Right ventricle myocardium superior (tissue), 1 donor: Measurements from ENCODE around the gene RSKR. TPM values are rescaled to one million over a fixed set of nuclear protein-coding genes. Genes with fewer than 3 reads are reported as not detected.
"Not testable (repeated sequence)": the region's sequence is repeated elsewhere in the genome, so short reads cannot be mapped to it uniquely, and the experiment has no call there.

Experiments
- ATAC-seq: fragments of 200-7000 bp; cut with Tn5 transposase; one replicate; pipeline ENCODE4 v1.9.1; 2020; ENCODE audit warnings: mild to moderate bottlenecking; ENCODE audit not compliant: poor library complexity
- DNase-seq: peaks from one replicate; pipeline ENCODE4 v3.0.0-alpha.2; 2020
- intact Hi-C: fragments of 100-400 bp; cut with DNase I; formaldehyde crosslinking; loops from one replicate; pipeline ENCODE4 v1.11.2; 2022
- total RNA-seq: library from RNA; stranded (reverse); fragmentation: NEBNext Ultra II Directional; extraction: Animal tissue kit (Norgen Biotek cat#: 25700); gene quantifications from one replicate; pipeline ENCODE4 v1.2.1, GENCODE V29; 2021
- donor health status: DM: no; HTN: yes; CAD: no; lungs with severe emphysema.

Gene RSKR
- total RNA-seq, 1 donor from 2014 or later = 4.8 TPM

DNA sequence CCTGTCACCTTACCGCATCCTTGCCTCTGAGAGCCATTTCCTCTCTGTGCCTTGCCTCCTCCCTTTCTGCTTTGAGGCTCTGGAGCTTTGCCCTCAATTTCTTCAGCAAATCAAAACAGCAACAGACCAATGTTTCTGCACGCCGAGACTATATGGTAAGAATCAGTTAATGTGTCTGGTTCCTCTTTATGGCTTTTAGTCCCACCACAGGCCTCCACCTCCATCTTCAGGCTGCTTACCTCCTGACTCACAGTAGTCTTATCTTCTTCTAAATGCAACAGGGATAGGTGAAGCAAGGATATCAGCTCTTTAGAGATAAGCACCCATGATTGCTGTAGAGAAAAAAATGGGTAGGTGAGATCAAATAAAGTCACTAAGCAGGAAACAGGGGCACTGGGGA is 28.1 kb downstream of the RSKR start:
- ATAC-seq (no peak), DNase-seq (no peak)
- intact Hi-C loops = no loop called here

DNA sequence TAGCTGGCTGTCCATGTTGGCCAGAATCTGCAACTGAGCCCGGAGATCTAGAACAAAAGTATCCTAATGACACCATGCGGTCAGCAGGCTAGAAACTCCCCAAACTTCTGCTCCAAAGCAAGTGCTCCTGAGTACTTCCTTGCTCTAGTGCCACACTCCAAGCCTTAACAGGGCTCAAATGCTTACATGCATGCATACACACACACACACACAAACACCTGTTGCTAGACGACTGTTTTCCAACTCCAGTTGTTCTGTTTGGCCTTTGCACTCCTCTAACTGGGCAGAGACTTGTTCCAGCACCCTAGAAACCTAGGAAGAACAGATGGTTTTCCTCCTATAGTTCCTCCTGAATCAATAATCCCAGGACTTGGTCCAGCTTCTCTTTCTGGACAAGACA is 29.6 kb downstream of the RSKR start:
- intact Hi-C loops = no loop called here
- ATAC-seq (no peak), DNase-seq (no peak)

DNA sequence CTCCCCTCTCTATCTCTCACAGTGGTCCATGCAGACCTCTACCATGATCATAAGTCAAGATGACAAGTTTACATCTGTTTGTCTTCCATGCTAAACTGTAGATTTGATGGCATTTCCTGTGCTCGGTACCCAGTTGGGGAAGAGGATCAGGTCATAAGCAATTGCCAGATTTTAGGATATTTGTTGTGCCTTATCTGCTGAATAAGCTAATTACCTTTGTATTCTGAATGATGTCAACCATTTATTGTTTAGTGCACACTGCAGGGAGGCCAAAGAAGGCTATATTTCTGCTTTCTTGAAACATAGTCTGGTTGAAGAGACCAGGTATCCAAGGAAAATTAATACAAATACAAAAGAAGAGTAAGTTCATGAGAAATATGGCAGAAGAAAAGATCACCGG is 31.5 kb downstream of the RSKR start:
- ATAC-seq = no peak

DNA sequence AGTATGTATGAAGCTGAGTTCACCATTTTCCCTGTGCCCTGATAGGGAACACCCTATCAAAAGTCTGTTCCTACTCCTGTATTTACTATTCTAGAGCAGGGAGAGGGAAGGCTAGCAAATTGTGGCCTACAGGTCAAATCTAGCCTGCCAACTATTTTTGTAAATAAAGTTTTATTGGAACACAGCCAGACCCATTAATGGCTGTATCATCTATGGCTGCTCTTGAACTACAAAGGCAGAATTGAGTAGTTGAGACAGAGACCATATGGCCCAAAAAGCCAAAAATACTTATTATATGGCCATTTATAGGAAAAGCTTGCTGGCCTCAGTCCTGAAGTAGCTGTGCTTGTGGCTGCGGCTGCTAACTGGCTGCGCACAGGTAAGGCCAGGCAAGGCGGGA is 33.0 kb downstream of the RSKR start:
- intact Hi-C loops = no loop called here
- ATAC-seq (no peak), DNase-seq (no peak)

More for the DNA sequence above, 31.5 kb downstream of the RSKR start:
- intact Hi-C loops = no loop called here
- DNase-seq = no peak

DNA sequence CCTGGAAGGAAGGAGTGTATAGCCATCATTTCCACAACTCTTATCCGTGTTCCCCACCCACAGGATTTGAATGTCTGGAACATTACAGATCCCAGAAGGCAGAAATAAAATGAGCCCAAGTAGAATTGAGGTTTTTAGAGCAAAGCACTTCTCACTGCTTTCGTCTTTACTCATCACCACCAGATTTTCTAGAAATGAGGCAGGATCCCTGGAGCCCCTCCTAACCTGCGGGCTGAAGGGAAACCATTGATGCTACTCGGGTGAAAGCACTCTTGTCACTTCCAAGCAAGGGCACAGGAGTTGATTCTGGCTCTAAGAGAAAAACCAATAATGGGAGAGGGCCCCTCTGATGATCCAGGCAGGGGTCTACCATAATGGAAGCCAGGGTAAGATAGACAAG is 34.5 kb downstream of the RSKR start:
- DNase-seq (no peak), ATAC-seq (no peak)
- intact Hi-C loops = no loop called here

DNA sequence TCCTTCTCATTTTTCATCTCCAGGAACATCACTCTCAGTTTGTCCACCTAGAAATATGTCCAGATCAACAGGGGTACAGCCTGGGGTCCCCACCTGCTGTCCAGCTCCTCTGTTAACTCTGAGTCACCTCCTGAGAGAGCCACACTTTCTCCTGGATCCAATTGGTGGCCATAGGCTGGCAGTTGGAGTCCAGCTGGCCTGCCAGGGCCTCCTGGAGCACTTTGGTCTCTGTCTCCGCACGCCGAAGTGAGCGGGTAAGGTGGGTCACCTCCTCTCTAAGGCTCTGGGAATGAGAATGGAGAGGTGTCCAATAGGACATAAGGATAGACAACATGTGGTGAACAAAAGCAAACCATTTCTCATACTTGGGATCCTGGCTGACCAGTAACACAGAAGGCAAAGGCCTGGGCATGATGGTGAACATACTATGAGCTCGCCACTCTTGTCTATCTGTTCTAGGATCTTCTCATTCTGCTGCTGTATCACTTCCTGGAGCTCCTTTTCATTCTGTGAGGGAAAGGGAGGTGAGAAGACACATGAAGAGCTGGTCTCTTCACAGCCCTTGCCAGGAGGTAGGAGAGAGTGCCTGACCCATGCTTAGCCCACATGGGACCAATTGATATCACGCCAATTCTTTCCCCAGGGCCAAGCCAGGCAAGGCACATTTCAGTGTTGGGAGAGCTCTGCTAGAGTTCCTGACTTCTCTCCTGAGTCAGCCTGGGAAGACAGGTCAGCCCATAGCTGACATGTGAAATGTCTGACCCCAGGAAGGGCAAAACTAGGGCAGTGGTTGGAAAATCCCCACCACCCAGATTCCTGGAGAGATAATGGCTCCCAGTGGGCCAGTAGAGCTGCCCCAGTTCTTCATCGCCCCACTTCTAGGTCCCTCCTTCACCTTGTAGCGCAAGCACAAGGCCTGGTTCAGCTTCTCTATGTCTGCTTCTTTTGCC is 35.5 kb downstream of the RSKR start:
- DNase-seq (no peak), ATAC-seq (no peak)
- intact Hi-C loops = no loop called here

DNA sequence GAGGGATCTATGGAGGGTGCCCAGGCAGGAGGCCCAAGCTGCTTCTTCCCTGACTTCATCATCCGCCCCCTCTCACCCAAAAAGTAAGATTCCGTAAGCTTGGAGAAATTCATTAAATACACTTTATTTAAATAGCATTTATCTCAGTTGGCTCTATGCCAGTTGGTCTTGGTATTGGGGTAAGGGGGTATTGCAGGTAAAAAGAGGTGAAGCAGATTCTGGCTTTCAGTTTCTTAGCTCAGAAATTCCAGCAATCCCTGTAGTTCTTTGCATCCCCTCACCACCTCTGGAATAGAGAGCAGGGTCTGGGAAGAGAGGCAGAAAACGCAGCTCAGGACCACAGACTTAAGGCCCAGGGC is 36.5 kb downstream of the RSKR start:
- intact Hi-C loops = no loop called here
- no peak for ATAC-seq
- DNase-seq = no peak

DNA sequence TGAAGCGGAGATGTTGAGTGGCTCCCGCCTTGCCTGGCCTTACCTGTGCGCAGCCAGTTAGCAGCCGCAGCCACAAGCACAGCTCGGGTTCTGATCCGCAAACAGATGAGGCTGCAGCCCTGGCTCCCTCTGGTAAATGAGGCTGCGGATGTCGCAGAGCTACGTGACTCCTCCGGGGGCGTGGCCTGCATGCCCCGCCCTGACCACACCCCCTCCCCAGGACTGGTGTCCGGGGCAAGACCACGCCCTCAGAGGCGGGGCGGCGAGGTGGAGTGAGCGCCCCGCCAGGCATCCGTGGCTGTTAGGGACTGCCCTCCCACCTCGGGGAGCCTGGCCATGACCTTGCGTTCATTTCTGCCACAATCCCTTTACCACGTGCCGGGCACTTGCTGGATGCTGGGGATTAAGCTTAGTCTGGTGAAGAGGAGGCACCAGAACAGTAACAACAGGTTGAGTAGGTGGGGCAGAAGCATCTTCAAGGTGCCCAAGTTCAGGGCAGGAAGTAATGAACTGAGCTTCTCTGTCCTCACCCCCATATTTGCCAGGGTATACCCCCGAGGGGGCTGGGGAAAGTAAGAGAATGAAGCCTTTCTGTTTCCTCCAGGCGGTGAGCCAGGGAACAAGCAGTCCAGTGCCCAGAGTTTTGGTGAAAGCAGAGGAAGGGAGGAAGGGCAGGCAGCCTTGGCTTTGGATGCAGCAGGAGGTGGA is 37.1 kb downstream of the RSKR start, which contains the start of gene ALDOC:
TSS of gene ALDOC (minus strand) at position 138 of the 708 bp plus-strand sequence. CDS start 1,363 bp downstream, outside the sequence.
- ATAC-seq (peak; percentile 90), DNase-seq (peak; percentile 99)
- intact Hi-C loops = no loop called here

DNA sequence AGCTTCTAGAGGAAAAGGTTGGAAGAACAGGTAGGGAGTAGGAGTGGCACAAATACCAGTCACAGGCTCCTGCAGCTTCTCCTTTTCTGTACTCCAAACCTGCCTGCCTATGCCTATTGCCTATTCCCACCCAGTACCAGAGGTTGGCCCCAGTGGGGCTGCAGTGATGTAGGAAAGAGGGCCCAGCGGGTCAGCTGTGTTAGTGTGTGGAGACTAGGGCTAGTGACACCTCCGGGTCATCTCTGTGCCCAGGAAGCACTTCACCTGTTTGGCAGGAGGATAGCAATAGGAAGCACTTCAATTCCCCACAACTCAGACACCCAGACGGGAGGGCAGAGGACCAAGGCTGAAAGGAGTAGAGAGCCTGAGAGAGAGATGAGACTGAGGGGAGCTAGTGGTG is 38.0 kb downstream of the RSKR start:
- ATAC-seq, DNase-seq, intact Hi-C loops: not testable (repeated sequence)

DNA sequence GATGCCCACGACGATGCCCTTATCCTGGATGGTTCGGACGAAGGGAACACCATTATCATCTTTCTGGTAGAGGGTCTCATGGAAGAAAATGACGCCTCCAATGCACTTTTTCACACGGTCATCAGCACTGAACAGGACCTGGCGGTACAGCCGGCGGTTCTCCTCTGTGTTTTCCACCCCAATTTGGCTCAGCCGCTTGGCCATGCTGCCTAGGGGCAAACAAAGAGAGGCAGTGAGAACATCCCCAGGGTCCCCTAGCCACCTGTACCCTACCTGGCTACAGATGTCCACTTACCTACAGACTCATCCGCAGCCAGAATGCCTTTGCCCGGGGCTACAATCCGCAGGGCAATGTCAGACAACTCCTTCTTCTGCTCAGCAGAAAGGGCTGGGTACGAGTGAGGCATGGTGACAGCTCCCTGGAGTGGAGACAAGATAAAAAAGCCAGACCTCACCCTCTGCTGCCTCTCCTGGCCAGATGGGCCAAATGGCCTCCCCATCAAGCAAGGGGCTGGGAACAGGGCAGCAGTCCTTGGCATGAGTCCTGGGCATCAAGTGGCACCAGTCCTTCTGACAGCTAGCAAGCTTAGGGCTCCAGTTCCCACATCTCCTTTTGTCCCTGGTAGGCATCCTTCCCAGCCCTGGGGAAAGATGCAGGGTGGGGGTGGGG is 38.7 kb downstream of the RSKR start:
- DNase-seq = peak; percentile 85
- intact Hi-C loops = no loop called here
- ATAC-seq = peak; percentile 70

DNA sequence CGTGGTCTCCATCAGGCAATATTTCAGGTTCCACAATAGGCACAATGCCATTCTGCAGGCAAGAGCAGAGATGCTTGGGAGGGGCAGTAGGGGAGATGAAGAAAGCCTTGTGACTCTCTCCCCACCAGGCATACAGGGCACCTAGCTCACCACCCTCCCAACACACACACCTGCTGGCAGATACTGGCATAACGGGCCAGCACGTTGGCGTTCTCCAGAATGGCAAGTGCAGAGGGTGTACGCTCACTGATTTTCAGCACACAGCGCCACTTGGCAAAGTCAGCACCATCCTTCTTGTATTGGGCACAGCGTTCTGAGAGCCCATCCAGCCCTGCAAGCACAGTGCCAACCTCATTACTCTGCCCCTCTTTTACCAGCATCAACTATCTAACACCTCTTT is 39.5 kb downstream of the RSKR start:
- ATAC-seq (peak; percentile 4), DNase-seq (peak; percentile 53)
- intact Hi-C loops = no loop called here

DNA sequence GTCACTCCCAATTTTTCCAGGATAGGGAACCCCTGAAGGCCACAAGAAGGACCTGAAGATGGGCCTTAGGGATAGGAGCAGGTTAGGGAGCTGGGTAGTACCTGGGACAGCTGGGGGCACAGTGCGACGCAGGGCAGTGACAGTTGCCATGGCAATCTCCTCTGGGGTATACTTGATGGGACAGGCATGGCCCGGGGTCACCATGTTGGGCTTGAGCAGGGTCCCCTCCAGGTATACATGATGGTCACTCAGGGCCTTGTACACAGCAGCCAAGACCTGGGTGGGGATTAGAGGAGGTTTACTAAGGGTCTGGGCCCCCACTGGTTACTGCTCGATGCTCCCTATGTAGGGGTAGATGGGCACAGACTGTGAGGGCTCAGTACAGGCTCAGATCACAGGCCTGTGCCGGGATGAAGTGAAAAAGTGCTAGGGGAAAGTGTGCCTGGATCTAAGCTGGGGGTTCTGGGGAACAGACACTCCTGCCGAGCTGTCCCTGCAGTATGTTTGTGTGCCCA is 40.0 kb downstream of the RSKR start:
- intact Hi-C loops = no loop called here

DNA sequence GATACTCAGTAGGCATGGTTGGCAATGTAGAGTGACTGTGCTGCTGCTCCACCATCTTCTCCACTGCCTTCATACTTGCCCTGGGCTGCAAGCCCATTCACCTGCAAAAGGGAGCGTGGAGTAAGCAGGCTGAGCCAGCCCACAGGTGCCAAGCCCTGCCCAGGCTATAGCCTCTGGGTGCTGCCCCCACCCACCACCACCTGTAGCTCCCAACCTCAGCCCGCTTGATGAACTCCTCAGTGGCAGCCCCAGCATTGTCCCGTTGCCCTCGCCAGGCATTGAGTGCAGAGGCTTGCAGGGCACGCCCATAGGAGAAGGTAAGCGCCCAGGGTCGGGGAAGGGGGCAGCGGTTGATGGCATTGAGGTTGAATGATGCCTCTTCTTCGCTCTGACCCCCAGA is 40.5 kb downstream of the RSKR start:
- DNase-seq (no peak), ATAC-seq (no peak)
- intact Hi-C loops = no loop called here

More for the DNA sequence above, 40.0 kb downstream of the RSKR start:
- DNase-seq (no peak), ATAC-seq (no peak)

DNA sequence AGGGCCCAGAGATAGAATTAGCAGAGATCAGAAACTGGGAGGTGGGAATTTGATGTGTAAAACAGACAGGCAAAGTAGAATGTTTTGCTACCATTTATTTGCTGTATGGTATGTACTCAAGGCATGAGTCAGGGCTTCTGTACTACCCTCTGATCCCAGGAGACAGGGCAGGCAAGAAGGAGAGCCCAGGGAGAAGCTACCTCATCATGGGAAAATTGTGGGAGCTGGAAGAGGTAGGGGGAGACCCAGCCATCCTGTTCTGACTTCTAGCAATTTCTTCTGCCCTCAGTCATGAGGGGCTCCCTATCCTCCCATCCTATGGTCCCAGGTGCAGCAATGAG is 41.0 kb downstream of the RSKR start:
- ATAC-seq = no peak
- DNase-seq = no peak
- intact Hi-C loops = no loop called here

DNA sequence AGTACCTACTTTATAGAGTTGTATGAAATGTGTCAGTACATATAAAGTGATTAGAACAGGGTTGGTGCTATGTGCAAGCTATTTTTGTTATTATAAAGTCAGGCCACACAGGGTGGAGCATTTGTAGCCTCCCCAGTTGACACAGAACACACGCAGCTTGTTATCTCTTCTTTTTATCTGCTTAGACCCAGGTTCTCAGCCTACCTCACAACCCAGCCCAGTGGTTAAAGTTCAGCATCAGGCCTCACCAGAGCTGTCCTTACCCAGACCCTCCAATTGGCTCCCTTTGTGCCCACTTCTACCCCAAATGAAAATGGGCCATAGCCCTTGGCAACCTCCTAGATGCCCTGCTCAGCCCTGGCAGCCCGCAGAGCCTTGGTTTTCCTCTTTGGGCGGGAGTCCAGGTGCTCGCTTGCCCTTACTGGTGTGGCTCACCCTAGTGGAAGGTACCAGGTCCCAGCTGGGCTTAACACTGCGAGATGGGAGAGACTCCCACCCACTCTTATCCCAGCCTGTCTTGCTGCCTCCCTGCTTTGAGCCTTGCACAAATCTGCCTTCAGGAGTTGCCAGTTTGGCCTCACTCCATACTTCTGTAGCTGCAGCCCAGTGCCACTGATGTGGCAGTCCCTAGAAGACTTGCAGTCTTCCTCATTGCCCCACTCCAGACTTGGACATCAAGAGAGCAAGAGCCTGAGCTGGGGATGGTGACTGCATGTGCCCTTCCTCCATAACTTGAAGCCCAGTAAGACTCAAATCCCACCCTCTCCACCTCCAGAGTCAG is 41.5 kb downstream of the RSKR start:
- intact Hi-C loops = no loop called here
- DNase-seq = peak; percentile 45
- no peak for ATAC-seq

DNA sequence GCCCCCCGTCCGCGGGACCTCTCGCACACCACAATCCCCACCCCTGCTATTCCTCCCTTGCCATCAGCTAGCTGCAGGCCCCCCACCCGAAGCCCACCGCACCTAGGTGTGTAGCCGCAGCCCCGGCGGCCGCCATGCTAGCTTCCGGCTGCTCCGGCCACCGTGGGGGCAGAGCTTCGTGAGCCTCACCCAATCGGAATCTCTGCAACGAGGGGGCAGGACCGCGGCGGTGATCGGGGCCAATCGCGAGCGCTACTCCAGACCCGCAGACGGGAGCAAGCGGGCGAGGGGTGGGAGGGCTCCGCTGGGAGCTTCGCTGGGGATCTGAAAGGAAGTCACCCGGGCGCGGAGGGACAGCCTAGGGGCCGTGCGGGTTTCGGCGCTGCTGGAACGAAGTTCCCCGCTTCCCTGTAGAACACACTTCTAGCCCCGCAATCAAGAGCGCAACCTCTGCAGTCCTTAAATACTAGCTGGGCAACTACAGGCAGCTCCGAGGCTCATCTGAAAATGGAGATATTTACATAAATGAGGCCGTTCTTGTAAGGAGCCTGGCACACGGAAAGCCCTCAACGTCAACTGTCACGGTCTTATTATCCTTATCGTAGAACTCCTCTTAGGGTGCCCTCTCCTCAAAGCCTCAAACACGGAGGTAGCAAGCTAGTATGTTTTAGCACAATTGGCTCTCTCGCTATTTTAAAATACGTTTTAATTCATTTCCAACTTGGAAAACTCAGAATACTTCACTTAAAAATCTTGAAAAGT is 42.4 kb downstream of the RSKR start, which contains the start of gene PIGS:
TSS of gene PIGS (minus strand) at position 164 of the 762 bp plus-strand sequence. CDS start at position 136, 28 bp downstream.
- intact Hi-C loops = no loop called here
- ATAC-seq (peak; percentile 92), DNase-seq (peak; percentile 97)

DNA sequence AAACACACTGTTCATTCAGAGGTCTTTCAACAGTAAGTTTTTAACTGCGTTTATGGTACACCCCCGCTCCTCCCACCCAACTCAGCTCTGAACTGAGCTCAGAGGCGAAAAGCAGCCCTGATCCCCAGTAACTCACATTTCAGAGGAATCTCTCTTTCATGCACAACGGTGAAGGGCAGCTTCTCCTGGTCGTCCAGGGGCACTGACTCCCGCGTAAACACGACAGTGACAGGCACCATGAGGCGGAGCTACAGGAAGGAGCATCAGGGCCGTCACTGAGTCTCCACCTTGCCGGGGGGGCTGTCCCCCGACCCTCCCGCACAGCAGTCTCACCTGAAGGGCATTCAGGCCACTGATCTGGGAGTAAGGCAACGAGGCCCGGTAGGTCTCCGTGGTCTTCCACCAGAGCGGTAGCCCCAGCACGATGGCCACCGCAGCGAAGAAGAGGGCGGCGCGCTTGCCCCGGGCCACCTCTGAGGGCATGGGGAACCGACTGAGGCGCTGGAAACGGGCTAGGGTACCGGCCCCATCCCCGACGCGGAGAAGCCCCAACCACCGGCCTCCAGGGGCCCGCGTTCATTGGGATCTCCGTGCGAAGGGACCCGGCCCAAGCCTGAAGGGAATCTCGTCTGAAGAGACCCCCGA is 43.1 kb downstream of the RSKR start:
- ATAC-seq (peak; percentile 7), DNase-seq (peak; percentile 47)
- intact Hi-C loops = no loop called here
